NCI-H2107 treated with DMSO at 0.1 percent for 48 hours (cell line): ENCODE data around the gene C19orf18.
"Not testable (repeated sequence)": the region's sequence is repeated elsewhere in the genome, so short reads cannot be mapped to it uniquely, and the experiment has no call there.

Experiments
- DNase-seq: peaks from one replicate; lab custom pipeline; 2025; ENCODE audit not compliant: unreplicated experiment; lab: John Stamatoyannopoulos, UW

Gene C19orf18

GRCh38 chr19:57974434-57974833, at the start of gene C19orf18:
Gene C19orf18, minus strand, starts transcription at chr19:57974534. Its CDS starts 102 bp downstream, at chr19:57974432.
- DNase-seq = no peak

- no peak for DNase-seq
These were observed 47.9 kb upstream of the C19orf18 start for GRCh38 chr19:58022283-58022660.

GRCh38 chr19:58021541-58022282, 47.4 kb upstream of the C19orf18 start:
- no peak for DNase-seq

- DNase-seq = no peak
These were observed 45.8 kb upstream of the C19orf18 start for GRCh38 chr19:58020129-58020528.

GRCh38 chr19:58014141-58014540, 39.8 kb upstream of the C19orf18 start:
- DNase-seq = no peak

GRCh38 chr19:58010507-58010906, 36.2 kb upstream of the C19orf18 start:
- no peak for DNase-seq

GRCh38 chr19:58009666-58010301, 35.5 kb upstream of the C19orf18 start:
- DNase-seq = peak; percentile 25

- no peak for DNase-seq
These were observed 34.9 kb upstream of the C19orf18 start for GRCh38 chr19:58009301-58009665.

- not testable (repeated sequence) for DNase-seq
These were observed 34.5 kb upstream of the C19orf18 start for GRCh38 chr19:58008877-58009276.

GRCh38 chr19:58007285-58007684, 33.0 kb upstream of the C19orf18 start:
- DNase-seq = no peak

GRCh38 chr19:58003174-58003828, 29.0 kb upstream of the C19orf18 start:
- DNase-seq = no peak

- peak; percentile 49 for DNase-seq
These were observed 28.2 kb upstream of the C19orf18 start, which contains the start of gene ZNF606 for GRCh38 chr19:58002384-58003173. Gene ZNF606, minus strand, starts transcription at chr19:58002820. Its CDS starts 1,501 bp downstream, at chr19:58001319.

GRCh38 chr19:58001895-58002369, 27.6 kb upstream of the C19orf18 start:
- no peak for DNase-seq

GRCh38 chr19:58000677-58001076, 26.3 kb upstream of the C19orf18 start:
- DNase-seq = no peak

GRCh38 chr19:57992841-57993240, 18.5 kb upstream of the C19orf18 start:
- DNase-seq = no peak

GRCh38 chr19:57978586-57979289, 4.4 kb upstream of the C19orf18 start:
- no peak for DNase-seq

GRCh38 chr19:57964761-57965160, 9.6 kb downstream of the C19orf18 start:
- DNase-seq = no peak

- no peak for DNase-seq
These were observed 12.5 kb downstream of the C19orf18 start for GRCh38 chr19:57961785-57962184.

- DNase-seq = no peak
These were observed 19.3 kb downstream of the C19orf18 start for GRCh38 chr19:57954996-57955395.

GRCh38 chr19:57949702-57950101, 24.6 kb downstream of the C19orf18 start:
- DNase-seq = no peak
